Measurements from ENCODE around the gene FAM47E. TPM values are rescaled to one million over a fixed set of nuclear protein-coding genes. Genes with fewer than 3 reads are reported as not detected.
A peak's percentile ranks its signal among the peaks of the same experiment; 100 is the strongest.

The FAM47E gene, protein sequence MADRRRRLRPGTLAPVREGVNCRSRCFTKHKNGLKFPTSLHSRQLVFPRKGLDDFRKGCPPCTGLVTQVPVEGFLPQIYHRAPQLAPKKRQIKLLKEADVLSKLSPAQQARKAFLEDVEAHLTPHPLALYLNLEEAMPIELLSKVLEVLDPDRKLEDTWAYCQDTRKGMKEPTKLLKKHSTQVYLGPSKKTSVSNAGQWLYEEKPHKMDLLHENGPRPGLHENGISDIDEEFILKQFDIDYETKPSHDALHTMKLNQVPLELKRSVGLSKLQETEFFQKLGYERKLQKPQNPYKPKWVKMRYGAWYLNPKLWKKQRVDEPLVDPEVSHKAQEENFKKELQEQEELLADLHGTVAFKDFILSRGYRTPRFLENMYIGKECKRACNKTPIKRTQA
- total RNA-seq = 0.73 to 1.2 TPM (median 0.92 TPM) in 3 replicates
- long read RNA-seq, partial matches to known transcripts = 1 of 3 reads
- long read RNA-seq, other reads (novel, unspliced or antisense) = 2 of 3 reads

DNA sequence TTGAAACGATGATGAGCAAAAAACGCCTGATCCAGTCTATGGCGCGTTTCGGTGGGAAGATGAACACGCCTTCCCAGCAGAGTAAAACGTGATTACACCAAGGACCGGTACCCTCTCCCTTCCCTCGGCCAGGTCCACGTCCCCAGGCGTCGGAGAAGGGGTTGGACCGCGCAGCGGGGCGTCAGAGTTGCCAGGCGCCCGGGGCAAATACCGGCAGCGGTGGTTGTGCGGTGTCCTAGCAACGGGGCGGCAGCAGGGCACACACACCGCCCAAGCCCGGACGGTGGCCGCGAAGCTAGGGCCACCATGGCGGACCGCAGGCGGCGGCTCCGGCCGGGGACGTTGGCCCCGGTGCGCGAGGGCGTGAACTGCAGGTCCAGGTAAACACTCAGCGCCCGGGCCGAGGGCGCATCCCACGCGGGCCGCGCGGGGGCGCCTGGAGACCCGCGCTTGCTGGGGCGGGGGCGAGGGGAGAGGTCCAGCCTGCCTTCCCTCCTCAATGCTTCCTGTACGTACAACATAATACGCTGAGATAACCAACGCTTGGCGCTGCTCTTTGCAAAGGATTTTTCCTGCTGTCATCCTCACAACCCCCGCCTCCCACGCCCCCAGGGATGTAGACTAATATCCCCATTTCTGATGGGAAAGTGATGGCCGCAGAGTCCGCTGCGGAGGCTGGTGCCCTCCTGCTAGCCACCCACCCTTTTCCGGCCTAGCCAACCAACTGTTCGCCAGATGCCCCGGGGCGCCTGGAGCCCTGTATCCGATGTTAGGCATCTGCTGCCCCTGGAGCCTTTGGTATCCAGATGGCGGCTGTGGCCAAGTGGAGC lies at the start of gene FAM47E:
TSS of gene FAM47E (plus strand) at position 281 of the 830 bp plus-strand sequence. CDS start at position 307, 26 bp downstream.
- Mint-ChIP-seq H3K36me3 (ENCODE audit: low read depth) (no peaks in the 10 kb centered on the region), H3K4me1 (ENCODE audit: low read depth) (peaks cover 7% of the 10 kb centered on the region), H3K27me3 (ENCODE audit: low read depth) (peaks cover 39% of the 10 kb centered on the region), H3K9me3 (ENCODE audit: low read depth) (no peaks in the 10 kb centered on the region), H3K27ac (ENCODE audit: unreplicated experiment) (peak within 1 kb of the TSS; percentile 83), H3K4me3 (ENCODE audit: unreplicated experiment) (peak within 1 kb of the TSS; percentile 90)
- peak; percentile 94 for DNase-seq (ENCODE audit: low spot score)
- TF ChIP-seq, protein P1, sequence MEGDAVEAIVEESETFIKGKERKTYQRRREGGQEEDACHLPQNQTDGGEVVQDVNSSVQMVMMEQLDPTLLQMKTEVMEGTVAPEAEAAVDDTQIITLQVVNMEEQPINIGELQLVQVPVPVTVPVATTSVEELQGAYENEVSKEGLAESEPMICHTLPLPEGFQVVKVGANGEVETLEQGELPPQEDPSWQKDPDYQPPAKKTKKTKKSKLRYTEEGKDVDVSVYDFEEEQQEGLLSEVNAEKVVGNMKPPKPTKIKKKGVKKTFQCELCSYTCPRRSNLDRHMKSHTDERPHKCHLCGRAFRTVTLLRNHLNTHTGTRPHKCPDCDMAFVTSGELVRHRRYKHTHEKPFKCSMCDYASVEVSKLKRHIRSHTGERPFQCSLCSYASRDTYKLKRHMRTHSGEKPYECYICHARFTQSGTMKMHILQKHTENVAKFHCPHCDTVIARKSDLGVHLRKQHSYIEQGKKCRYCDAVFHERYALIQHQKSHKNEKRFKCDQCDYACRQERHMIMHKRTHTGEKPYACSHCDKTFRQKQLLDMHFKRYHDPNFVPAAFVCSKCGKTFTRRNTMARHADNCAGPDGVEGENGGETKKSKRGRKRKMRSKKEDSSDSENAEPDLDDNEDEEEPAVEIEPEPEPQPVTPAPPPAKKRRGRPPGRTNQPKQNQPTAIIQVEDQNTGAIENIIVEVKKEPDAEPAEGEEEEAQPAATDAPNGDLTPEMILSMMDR (IDR thresholded peaks at IDR 0.05) = peak; percentile 78

DNA sequence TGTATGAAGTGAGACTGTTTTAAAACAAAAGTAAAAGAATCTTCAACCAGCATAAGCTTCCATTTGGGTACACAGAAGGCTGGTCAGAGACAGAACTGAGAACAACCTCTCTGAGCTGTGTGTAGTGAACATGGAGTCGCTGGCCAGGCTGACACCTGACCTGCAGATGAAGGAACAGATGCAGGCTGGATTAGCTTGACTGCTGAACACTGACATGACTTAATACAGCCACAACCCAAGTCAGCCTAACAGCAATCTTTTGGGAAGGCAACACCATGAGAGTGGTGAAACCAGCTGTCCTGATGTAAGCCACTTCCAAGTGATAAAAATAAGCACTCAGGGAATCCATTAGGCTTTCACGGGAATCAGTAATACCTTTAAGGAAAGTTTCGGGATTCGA lies 48.0 kb upstream of the FAM47E start:
- Mint-ChIP-seq H3K4me3 (ENCODE audit: unreplicated experiment) (no peak overlapping the region), H3K27ac (ENCODE audit: unreplicated experiment) (no peak overlapping the region), H3K27me3 (ENCODE audit: low read depth) (no peaks in the 10 kb centered on the region), H3K36me3 (ENCODE audit: low read depth) (no peaks in the 10 kb centered on the region), H3K4me1 (ENCODE audit: low read depth) (peaks cover 46% of the 10 kb centered on the region), H3K9me3 (ENCODE audit: low read depth) (no peaks in the 10 kb centered on the region)
- TF ChIP-seq, protein P1 (IDR thresholded peaks at IDR 0.05) = no peak
- DNase-seq (ENCODE audit: low spot score) = no peak

DNA sequence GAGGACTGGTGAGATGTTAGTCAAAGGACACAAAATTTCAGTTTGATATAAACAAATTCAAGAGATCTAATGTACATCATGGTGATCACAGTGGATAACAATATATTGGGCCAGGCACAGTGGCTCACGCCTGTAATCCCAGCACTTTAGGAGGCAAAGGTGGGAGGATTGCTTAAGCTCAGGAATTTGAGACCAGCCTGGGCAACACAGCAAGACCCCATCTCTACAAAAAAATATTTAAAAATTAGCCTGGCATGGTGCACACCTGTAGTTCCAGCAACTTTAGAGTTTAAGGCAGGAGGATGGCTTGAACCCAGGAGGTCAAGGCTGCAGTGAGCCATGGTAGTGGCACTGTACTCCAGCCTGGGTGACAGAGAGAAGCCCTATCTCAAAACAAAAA lies 46.6 kb upstream of the FAM47E start:
- no peak for DNase-seq (ENCODE audit: low spot score)
- H3K27ac Mint-ChIP-seq (ENCODE audit: unreplicated experiment) = no peak overlapping the region
- no peaks in the 10 kb centered on the region for H3K9me3 Mint-ChIP-seq (ENCODE audit: low read depth)
- TF ChIP-seq, protein P1 (IDR thresholded peaks at IDR 0.05) = no peak
- no peaks in the 10 kb centered on the region for H3K27me3 Mint-ChIP-seq (ENCODE audit: low read depth)
- H3K4me3 Mint-ChIP-seq (ENCODE audit: unreplicated experiment) = no peak overlapping the region
- peaks cover 37% of the 10 kb centered on the region for H3K4me1 Mint-ChIP-seq (ENCODE audit: low read depth)
- no peaks in the 10 kb centered on the region for H3K36me3 Mint-ChIP-seq (ENCODE audit: low read depth)

GRCh38 chr4:76205476-76205875 lies 46.0 kb upstream of the FAM47E start:
- H3K27me3 Mint-ChIP-seq (ENCODE audit: low read depth) = no peaks in the 10 kb centered on the region
- no peak for DNase-seq (ENCODE audit: low spot score)
- TF ChIP-seq, protein P1 (IDR thresholded peaks at IDR 0.05) = no peak
- H3K36me3 Mint-ChIP-seq (ENCODE audit: low read depth) = no peaks in the 10 kb centered on the region
- H3K4me1 Mint-ChIP-seq (ENCODE audit: low read depth) = peaks cover 37% of the 10 kb centered on the region
- no peak overlapping the region for H3K27ac Mint-ChIP-seq (ENCODE audit: unreplicated experiment)
- H3K9me3 Mint-ChIP-seq (ENCODE audit: low read depth) = no peaks in the 10 kb centered on the region
- no peak overlapping the region for H3K4me3 Mint-ChIP-seq (ENCODE audit: unreplicated experiment)

All from chondrocyte (in vitro differentiated cells).